HEK293 (cell line): Measurements from ENCODE around the gene OR4N2.
"Not testable (repeated sequence)": the region's sequence is repeated elsewhere in the genome, so short reads cannot be mapped to it uniquely, and the experiment has no call there.

Experiments
- CTCF ChIA-PET: fragments of 350-600 bp; formaldehyde crosslinking; extraction: SDS; loops from one replicate; lab custom pipeline; 2021; ENCODE audit warnings: antibody characterized with exemption; lab: Yijun Ruan, JAX
- POLR2A ChIA-PET: fragments of 300-600 bp; formaldehyde crosslinking; extraction: SDS; loops from one replicate; lab custom pipeline; 2020; ENCODE audit warnings: antibody characterized with exemption, inconsistent platforms; lab: Yijun Ruan, JAX
- H3K27ac ChIP-seq: fragments of 200-500 bp; sonication (Bioruptor generic); 2 replicates; pipeline ENCODE4 v1.5.1; 2014; ENCODE audit warnings: low read depth, low read length, control low read depth, inconsistent platforms; ENCODE audit errors: extremely low read depth
- H3K36me3 ChIP-seq, 2 experiments: fragments of 200-500 bp in 1 of 2; sonication (Bioruptor generic) in 1 of 2; 1 replicate in 1 of 2; 2 replicates in 1 of 2; pipeline ENCODE4 v1.5.1; 2014 to 2017; ENCODE audit warnings: inconsistent platforms in 2 of 2, low read length in 2 of 2; ENCODE audit not compliant: control insufficient read depth in 2 of 2, insufficient read depth in 1 of 2
- H3K4me1 ChIP-seq: fragments of 200-500 bp; sonication (Bioruptor generic); 2 replicates; pipeline ENCODE4 v1.5.1; 2014; ENCODE audit warnings: mild to moderate bottlenecking, low read length, inconsistent platforms; ENCODE audit not compliant: control insufficient read depth, insufficient read depth
- H3K4me3 ChIP-seq: 2 replicates; pipeline ENCODE4 v1.5.1; 2011; ENCODE audit warnings: low read depth, mild to moderate bottlenecking, control low read depth, low read length, moderate library complexity
- H3K9me3 ChIP-seq: fragments of 200-500 bp; sonication (Bioruptor generic); 2 replicates; pipeline ENCODE4 v1.5.1; 2014; ENCODE audit warnings: low read depth, low read length, inconsistent platforms; ENCODE audit not compliant: control insufficient read depth, insufficient read depth
- KLF16 ChIP-seq: fragments of 450-650 bp; formaldehyde crosslinking; IDR thresholded peaks from 2 replicates; pipeline ENCODE4 v1.5.1; 2017; ENCODE audit warnings: missing biosample characterization, missing genetic modification characterization
- PATZ1 ChIP-seq: fragments of 450-650 bp; formaldehyde crosslinking; IDR thresholded peaks from 2 replicates; pipeline ENCODE4 v1.5.1; 2016; ENCODE audit warnings: missing biosample characterization, missing genetic modification characterization
- PBX3 ChIP-seq: sonication (generic); formaldehyde crosslinking; IDR thresholded peaks from 2 replicates; pipeline ENCODE4 v1.8.1; 2022; ENCODE audit warnings: mild to moderate bottlenecking, moderate library complexity, missing genetic modification reagents
- PRDM10 ChIP-seq: fragments of 450-650 bp; formaldehyde crosslinking; IDR thresholded peaks from 2 replicates; pipeline ENCODE4 v1.5.1; 2016; ENCODE audit warnings: missing biosample characterization, missing genetic modification characterization
- SALL2 ChIP-seq: fragments of 450-650 bp; formaldehyde crosslinking; IDR thresholded peaks from 2 replicates; pipeline ENCODE4 v1.5.0; 2017; ENCODE audit warnings: missing biosample characterization, mild to moderate bottlenecking, missing genetic modification characterization, borderline replicate concordance
- WT1 ChIP-seq: fragments of 450-650 bp; formaldehyde crosslinking; IDR thresholded peaks from 2 replicates; pipeline ENCODE4 v1.5.1; 2016; ENCODE audit warnings: missing biosample characterization, missing genetic modification characterization
- ZBTB26 ChIP-seq: fragments of 450-650 bp; formaldehyde crosslinking; optimal IDR thresholded peaks from 2 replicates; pipeline ENCODE3; 2016; ENCODE audit warnings: missing biosample characterization, mild to moderate bottlenecking, missing genetic modification characterization
- ZNF138 ChIP-seq: fragments of 450-650 bp; formaldehyde crosslinking; IDR thresholded peaks from 2 replicates; pipeline ENCODE4 v1.5.1; 2016; ENCODE audit warnings: missing biosample characterization, missing genetic modification characterization, borderline replicate concordance
- ZNF37A ChIP-seq: fragments of 450-650 bp; IDR thresholded peaks from 2 replicates; pipeline ENCODE4 v1.5.1; 2018; ENCODE audit warnings: missing biosample characterization, missing genetic modification characterization
- ZNF404 ChIP-seq: fragments of 450-650 bp; formaldehyde crosslinking; IDR thresholded peaks from 2 replicates; pipeline ENCODE4 v1.5.1; 2017; ENCODE audit warnings: missing biosample characterization, missing genetic modification characterization
- ZNF530 ChIP-seq: fragments of 450-650 bp; formaldehyde crosslinking; IDR thresholded peaks from 2 replicates; pipeline ENCODE4 v1.5.1; 2016; ENCODE audit warnings: low read depth, missing biosample characterization, missing genetic modification characterization
- ZNF548 ChIP-seq: fragments of 450-650 bp; formaldehyde crosslinking; IDR thresholded peaks from 2 replicates; pipeline ENCODE4 v1.5.1; 2016; ENCODE audit warnings: missing biosample characterization, missing genetic modification characterization
- ZNF600 ChIP-seq: fragments of 450-650 bp; formaldehyde crosslinking; IDR thresholded peaks from 2 replicates; pipeline ENCODE4 v1.5.1; 2016; ENCODE audit warnings: missing biosample characterization, missing genetic modification characterization
- ZNF791 ChIP-seq: fragments of 450-650 bp; formaldehyde crosslinking; IDR thresholded peaks from 2 replicates; pipeline ENCODE4 v1.5.1; 2016; ENCODE audit warnings: missing biosample characterization, missing genetic modification characterization

Gene OR4N2

GRCh38 chr14:19771895-19772430 lies 31.6 kb upstream of the OR4N2 start (continued):
- TF ChIP-seq PATZ1 (tag by site-specific recombination) (no peak), ZNF548 (no peak), PBX3 (CRISPR knock-in tag) (no peak)

GRCh38 chr14:19772454-19772853 lies 31.1 kb upstream of the OR4N2 start:
- H3K27ac ChIP-seq, H3K4me3 ChIP-seq, CTCF ChIA-PET, H3K36me3 ChIP-seq, H3K9me3 ChIP-seq, H3K4me1 ChIP-seq, POLR2A ChIA-PET: not testable (repeated sequence)

- H3K27ac ChIP-seq, POLR2A ChIA-PET, H3K36me3 ChIP-seq, CTCF ChIA-PET, H3K4me1 ChIP-seq, H3K4me3 ChIP-seq, H3K9me3 ChIP-seq: not testable (repeated sequence)
These were observed 30.4 kb upstream of the OR4N2 start, which contains the start of gene OR4M1 for GRCh38 chr14:19773204-19773603. TSS of gene OR4M1 (plus strand) at chr14:19773504. CDS start at chr14:19780323, 6,819 bp downstream.

- Histone ChIP-seq H3K36me3 (no peaks in the 10 kb centered on the region), H3K4me3 (no peak overlapping the region), H3K9me3 (no peaks in the 10 kb centered on the region), H3K4me1 (no peaks in the 10 kb centered on the region), H3K27ac (no peak overlapping the region)
- TF ChIP-seq ZNF37A (tag by site-specific recombination), result no peak
- TF ChIP-seq PATZ1 (tag by site-specific recombination), result no peak
- TF ChIP-seq SALL2 (tag by site-specific recombination), result no peak
- TF ChIP-seq ZNF138, result no peak
- no peak for TF ChIP-seq ZNF548
- TF ChIP-seq ZNF791 (tag by site-specific recombination), result no peak
- no peak for TF ChIP-seq ZBTB26
- TF ChIP-seq PRDM10 (tag by site-specific recombination), result no peak
- TF ChIP-seq WT1, result no peak
- TF ChIP-seq ZNF530, result no peak
- TF ChIP-seq KLF16 (tag by site-specific recombination), result no peak
- no peak for TF ChIP-seq ZNF404 (tag by site-specific recombination)
- no peak for TF ChIP-seq ZNF600 (tag by site-specific recombination)
- ChIA-PET POLR2A (no interaction called here), CTCF (no interaction called here)
These were observed 28.0 kb upstream of the OR4N2 start for GRCh38 chr14:19775587-19775986.

GRCh38 chr14:19785848-19786247 lies 17.7 kb upstream of the OR4N2 start:
- H3K4me3 ChIP-seq, POLR2A ChIA-PET, H3K4me1 ChIP-seq, H3K36me3 ChIP-seq, H3K27ac ChIP-seq, H3K9me3 ChIP-seq, CTCF ChIA-PET: not testable (repeated sequence)
